NT2/D1 (cell line): ENCODE results near the gene CLCN6.

Source experiments
- DNase-seq: peaks from one replicate; pipeline ENCODE4 v3.0.0-alpha.2; 2011; ENCODE audit warnings: low read depth, low spot score
- H3K27me3 ChIP-seq: 2 replicates; pipeline ENCODE4 v1.6.0; 2011; ENCODE audit warnings: mild to moderate bottlenecking; ENCODE audit not compliant: insufficient read length, insufficient read depth
- H3K36me3 ChIP-seq: 2 replicates; pipeline ENCODE4 v1.6.1; 2011; ENCODE audit warnings: mild to moderate bottlenecking, low read length, mixed read lengths; ENCODE audit not compliant: insufficient read depth, insufficient read length
- H3K4me1 ChIP-seq: 2 replicates; pipeline ENCODE4 v1.5.1; 2011; ENCODE audit not compliant: insufficient read depth, insufficient read length
- H3K4me3 ChIP-seq: 2 replicates; pipeline ENCODE4 v1.5.1; 2011; ENCODE audit warnings: low read depth; ENCODE audit not compliant: insufficient read length
- H3K9ac ChIP-seq: 2 replicates; pipeline ENCODE4 v1.6.0; 2011; ENCODE audit warnings: low read depth; ENCODE audit not compliant: insufficient read length
- H3K9me3 ChIP-seq: 2 replicates; pipeline ENCODE4 v1.5.1; 2011; ENCODE audit warnings: mild to moderate bottlenecking, low read length; ENCODE audit not compliant: insufficient read depth
- SUZ12 ChIP-seq: IDR thresholded peaks from 2 replicates; pipeline ENCODE4 v1.6.1; 2011; ENCODE audit not compliant: insufficient read length, insufficient read depth; ENCODE audit errors: extremely low read depth
- YY1 ChIP-seq: IDR thresholded peaks from 2 replicates; pipeline ENCODE4 v1.6.1; 2011; ENCODE audit not compliant: insufficient read length, insufficient read depth
- ZNF274 ChIP-seq: IDR thresholded peaks from 2 replicates; pipeline ENCODE4 v1.6.1; 2011; ENCODE audit warnings: mild to moderate bottlenecking, low read depth, low read length

CLCN6 gene

DNA sequence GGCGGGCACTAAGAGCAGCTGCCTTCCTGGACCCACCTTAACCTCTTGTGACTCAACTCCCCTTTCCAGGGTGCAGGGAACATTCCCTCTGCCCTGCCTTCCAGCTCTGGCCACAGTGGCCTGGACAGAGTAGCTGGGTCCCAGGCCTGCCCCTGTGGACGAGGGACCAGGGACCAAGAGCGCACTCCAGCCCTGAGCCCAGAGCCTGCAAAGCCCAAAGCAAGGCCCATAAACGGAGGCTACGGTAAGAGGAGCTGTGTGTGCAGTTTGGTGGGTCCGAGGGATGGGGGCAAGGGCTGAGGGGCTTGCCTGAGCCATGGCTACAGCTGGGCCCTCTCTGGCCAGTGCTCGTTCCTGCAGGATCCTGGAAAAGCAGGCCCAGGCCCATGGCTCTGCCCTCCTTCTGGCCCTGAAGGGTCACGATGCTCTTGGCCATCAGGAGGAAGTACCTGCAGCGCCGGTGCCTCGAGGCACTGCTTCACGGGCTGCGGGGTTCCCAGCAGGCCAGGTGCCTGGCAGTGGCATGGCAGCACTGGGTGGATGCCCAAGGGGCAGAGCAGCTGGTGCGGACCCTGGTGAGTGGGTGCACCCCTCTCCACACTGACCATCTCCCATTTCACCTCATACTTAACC, 18.1 kb upstream of the CLCN6 start:
- H3K9ac ChIP-seq, result peak overlapping the region; percentile 18
- H3K4me3 ChIP-seq, result no peak overlapping the region
- peaks cover 10% of the 10 kb centered on the region for H3K36me3 ChIP-seq
- DNase-seq, result no peak
- no peaks in the 10 kb centered on the region for H3K9me3 ChIP-seq
- no peaks in the 10 kb centered on the region for H3K27me3 ChIP-seq
- TF ChIP-seq ZNF274, result no peak
- no peak for TF ChIP-seq SUZ12
- no peak for TF ChIP-seq YY1
- H3K4me1 ChIP-seq, result peaks cover 17% of the 10 kb centered on the region

DNA sequence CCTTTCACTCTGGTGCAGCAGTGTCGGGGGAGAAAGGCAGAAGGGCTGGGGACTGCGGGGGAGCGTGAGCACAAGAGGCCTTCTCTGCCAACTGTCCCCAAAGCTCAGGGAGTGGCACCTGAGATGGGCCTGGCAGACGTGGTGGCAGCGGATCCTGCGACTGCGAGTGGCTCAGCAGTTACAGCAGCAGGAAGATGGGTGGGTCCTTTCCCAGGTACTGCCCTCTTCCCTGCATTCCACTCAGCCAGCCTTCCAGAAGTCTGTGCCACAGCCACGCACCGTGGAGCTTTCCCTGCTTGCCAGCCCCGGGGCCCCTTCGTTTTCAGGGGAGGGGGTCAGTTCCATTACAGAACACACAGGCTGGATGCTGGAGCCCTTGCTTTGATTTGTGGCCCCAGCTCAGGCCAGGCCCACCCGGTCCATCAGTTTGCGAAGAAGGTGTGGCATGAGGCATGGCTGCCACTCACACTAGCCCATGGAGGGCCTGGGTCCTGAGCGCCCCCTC, 17.4 kb upstream of the CLCN6 start:
- peaks cover 17% of the 10 kb centered on the region for H3K4me1 ChIP-seq
- no peaks in the 10 kb centered on the region for H3K9me3 ChIP-seq
- DNase-seq, result no peak
- H3K27me3 ChIP-seq, result no peaks in the 10 kb centered on the region
- H3K9ac ChIP-seq, result peak overlapping the region; percentile 32
- H3K4me3 ChIP-seq, result no peak overlapping the region
- peaks cover 12% of the 10 kb centered on the region for H3K36me3 ChIP-seq
- TF ChIP-seq ZNF274, result no peak
- TF ChIP-seq YY1, result no peak
- TF ChIP-seq SUZ12, result no peak

DNA sequence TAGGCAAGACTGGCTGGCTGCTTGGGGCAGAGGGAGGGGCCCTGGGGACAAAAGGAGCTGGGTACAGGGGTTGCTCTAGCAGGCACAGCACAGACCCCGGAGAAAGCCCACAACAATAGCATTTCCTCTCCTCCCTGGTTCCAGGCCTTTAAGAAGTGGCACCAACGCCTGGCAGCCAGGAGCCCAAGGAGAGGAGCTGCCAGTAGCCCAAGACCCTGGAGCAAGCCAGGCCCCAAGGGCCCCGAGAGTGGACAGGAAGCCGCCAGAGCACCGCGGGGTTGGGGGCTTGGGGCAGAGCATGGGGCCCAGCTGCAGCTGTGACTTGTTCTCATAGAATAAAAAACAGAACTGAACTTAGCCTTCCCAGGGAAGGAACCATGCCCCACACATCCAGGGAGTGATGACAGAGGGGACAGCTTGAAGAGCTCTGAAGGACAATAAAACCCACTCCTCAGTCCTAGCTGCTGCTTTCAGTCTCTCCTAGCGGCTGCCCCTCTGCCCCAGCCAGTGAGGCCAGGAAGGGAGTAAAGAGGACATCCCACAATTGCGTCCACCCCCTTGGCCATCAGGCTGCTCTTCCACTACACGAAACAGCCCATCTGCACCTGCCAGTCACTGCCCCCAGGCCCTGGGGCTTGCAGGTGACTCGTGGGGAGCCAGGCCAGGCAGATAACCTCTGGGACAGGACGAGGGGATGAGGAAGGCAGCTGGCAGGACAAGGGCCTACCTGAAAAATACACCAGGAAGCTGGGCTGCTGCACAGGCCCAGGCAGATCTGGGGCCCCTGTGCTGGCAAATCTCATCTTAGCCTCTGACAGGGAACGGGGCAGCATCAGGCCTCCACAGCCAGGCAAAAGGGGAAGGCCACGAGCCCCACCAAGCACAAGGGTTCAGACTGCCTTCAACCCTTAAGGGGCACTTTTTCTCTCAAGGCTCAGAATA, 16.6 kb upstream of the CLCN6 start:
- Histone ChIP-seq H3K4me1 (peaks cover 13% of the 10 kb centered on the region), H3K36me3 (peaks cover 20% of the 10 kb centered on the region), H3K4me3 (no peak overlapping the region), H3K9me3 (no peaks in the 10 kb centered on the region), H3K9ac (no peak overlapping the region), H3K27me3 (no peaks in the 10 kb centered on the region)
- DNase-seq, result no peak
- no peak for TF ChIP-seq ZNF274
- TF ChIP-seq SUZ12, result no peak
- TF ChIP-seq YY1, result no peak

DNA sequence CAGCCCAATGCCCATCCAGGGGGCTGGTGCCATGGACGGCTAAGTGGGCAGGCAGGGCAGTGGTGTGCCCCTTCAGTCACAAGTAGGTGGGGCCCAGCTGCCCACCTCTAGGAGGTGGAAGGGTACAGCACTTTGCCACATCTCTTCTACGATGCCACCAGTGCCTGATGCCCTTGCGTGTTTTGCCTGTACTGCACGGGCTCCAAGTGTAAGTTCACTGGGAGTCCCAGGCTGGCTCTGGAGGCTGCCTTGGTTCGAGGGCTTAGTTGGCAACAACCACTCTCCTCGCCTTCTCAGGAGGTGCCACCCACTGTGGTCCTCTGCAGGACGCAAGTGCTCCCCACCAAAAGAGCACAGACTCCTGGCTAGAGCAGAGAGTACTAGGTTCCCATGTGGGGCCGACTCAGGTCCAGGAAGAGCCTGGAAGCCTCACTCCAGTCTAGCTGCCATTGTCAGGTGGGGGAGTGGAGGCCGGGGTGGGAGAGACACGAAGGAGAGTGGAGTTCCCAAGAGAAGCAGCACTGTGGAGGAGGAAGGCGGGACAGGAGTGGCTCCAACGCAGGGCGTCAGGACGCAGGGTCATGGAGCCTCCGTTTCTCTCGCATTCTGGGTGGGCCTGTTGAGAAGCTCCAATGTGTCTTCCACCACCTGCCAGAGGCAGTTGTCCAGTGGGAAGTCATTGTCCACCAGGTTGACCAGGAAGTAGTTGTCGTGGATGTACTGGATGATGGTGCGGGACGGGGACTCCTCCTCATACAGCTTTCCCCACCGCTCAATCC, 15.7 kb upstream of the CLCN6 start:
- Histone ChIP-seq H3K4me1 (peaks cover 8% of the 10 kb centered on the region), H3K9me3 (no peaks in the 10 kb centered on the region), H3K9ac (no peak overlapping the region), H3K36me3 (peaks cover 29% of the 10 kb centered on the region), H3K27me3 (no peaks in the 10 kb centered on the region), H3K4me3 (no peak overlapping the region)
- no peak for TF ChIP-seq SUZ12
- no peak for TF ChIP-seq ZNF274
- no peak for TF ChIP-seq YY1
- no peak for DNase-seq

DNA sequence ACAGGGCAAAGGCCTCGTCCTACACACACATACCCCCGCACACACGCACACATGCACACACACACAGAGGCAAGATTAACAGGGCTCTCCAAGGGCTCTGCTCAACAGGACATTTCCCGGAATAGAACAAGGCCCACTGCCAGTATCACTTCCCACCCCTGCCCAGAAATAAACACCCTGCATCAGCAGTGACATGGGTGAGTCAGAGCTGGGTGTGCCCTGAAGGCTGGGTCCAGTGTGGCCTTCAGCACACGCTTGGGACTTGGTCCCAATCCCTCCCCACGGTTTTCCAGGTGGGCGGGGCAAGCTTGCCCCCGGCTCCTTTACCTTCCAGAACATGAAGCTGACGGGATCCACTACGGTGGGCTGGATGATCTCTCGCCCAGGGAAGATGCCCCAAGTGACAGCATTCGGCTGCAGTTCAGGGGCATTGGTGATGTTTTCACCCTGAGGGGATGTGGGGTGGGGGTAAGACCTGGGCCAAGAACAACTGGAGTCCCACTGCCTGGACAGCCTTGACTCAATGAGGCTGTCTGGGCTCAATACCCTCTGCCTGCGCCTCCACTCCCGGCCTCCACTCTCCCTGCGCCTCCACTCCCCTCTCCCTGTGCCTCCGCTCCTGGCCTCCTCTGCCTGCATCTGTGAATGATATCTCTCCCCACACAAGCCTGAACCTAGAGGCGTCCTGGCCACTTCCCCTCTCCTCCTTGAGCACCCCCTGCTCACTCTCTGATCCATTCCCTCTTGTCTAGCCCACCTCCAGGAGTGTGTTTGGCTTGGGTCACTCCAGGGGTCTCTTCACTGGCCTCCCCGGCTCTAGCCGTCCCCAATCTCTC, 14.9 kb upstream of the CLCN6 start:
- DNase-seq, result no peak
- Histone ChIP-seq H3K4me3 (no peak overlapping the region), H3K36me3 (peaks cover 35% of the 10 kb centered on the region), H3K9me3 (no peaks in the 10 kb centered on the region), H3K27me3 (no peaks in the 10 kb centered on the region), H3K4me1 (peaks cover 7% of the 10 kb centered on the region), H3K9ac (no peak overlapping the region)
- TF ChIP-seq ZNF274 (no peak), YY1 (no peak), SUZ12 (no peak)

GRCh38 chr1:11792106-11792505, 13.9 kb upstream of the CLCN6 start:
- no peak for TF ChIP-seq YY1
- TF ChIP-seq SUZ12, result no peak
- TF ChIP-seq ZNF274, result no peak
- no peak overlapping the region for H3K9ac ChIP-seq
- H3K9me3 ChIP-seq, result no peaks in the 10 kb centered on the region
- H3K36me3 ChIP-seq, result peaks cover 39% of the 10 kb centered on the region
- DNase-seq, result no peak
- H3K4me1 ChIP-seq, result peaks cover 7% of the 10 kb centered on the region
- H3K27me3 ChIP-seq, result no peaks in the 10 kb centered on the region
- H3K4me3 ChIP-seq, result no peak overlapping the region
